ENCODE results near the gene ZNF804A. TPM values are rescaled to one million over a fixed set of nuclear protein-coding genes. Genes with fewer than 3 reads are reported as not detected.

Gene ZNF804A
- polyA plus RNA-seq, 6 donors from 2014 or later: 0.19 to 0.40 (median 0.30) TPM; not detected in 2

DNA sequence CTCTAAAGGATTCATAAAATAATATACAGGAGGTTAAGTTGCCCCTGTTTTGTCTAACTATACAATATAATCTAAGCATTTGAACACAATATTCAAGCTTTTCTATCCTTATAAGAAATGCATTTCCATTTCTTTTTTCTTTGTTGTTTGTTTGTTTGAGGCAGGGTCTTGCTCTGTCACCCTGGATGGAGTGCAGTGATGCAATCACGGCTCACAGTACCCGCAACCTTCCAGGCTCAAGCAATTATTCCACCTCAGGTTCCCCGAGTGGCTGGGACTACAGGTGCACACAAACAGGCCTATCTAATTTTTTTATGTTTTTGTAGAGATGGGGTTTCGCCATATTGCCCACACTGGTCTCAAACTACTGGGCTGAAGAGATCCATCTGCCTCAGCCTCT is 307.8 kb downstream of the ZNF804A start:
- Mint-ChIP-seq H3K4me3 (no peak overlapping the region), H3K9me3 (peaks cover 0 to 9% (median 1%) of the 10 kb centered on the region in 7 donors), H3K27me3 (no peaks in the 10 kb centered on the region), H3K27ac (no peak overlapping the region), H3K4me1 (no peaks in the 10 kb centered on the region), H3K36me3 (no peaks in the 10 kb centered on the region)
- no peak for DNase-seq
- no peak for ATAC-seq (ENCODE audit: low read depth in 2 of 2)

- Mint-ChIP-seq H3K4me1 (no peaks in the 10 kb centered on the region), H3K27ac (no peak overlapping the region)
Observed at GRCh38 chr2:184906709-184907108, 308.4 kb downstream of the ZNF804A start.

GRCh38 chr2:184908966-184909365 is 310.6 kb downstream of the ZNF804A start:
- no peaks in the 10 kb centered on the region for H3K36me3 Mint-ChIP-seq
- ATAC-seq (ENCODE audit: low read depth in 2 of 2): no peak
- H3K27ac Mint-ChIP-seq: no peak overlapping the region
- no peaks in the 10 kb centered on the region for H3K27me3 Mint-ChIP-seq
- H3K4me3 Mint-ChIP-seq: no peak overlapping the region
- H3K9me3 Mint-ChIP-seq: peaks cover 0 to 16% (median 5%) of the 10 kb centered on the region in 7 donors
- no peaks in the 10 kb centered on the region for H3K4me1 Mint-ChIP-seq
- no peak for DNase-seq

More at GRCh38 chr2:184906709-184907108, 308.4 kb downstream of the ZNF804A start:
- Mint-ChIP-seq H3K27me3 (no peaks in the 10 kb centered on the region), H3K36me3 (no peaks in the 10 kb centered on the region), H3K4me3 (no peak overlapping the region), H3K9me3 (peaks cover 0 to 12% (median 3%) of the 10 kb centered on the region in 7 donors)
- ATAC-seq (ENCODE audit: low read depth in 2 of 2) (no peak), DNase-seq (no peak)

DNA sequence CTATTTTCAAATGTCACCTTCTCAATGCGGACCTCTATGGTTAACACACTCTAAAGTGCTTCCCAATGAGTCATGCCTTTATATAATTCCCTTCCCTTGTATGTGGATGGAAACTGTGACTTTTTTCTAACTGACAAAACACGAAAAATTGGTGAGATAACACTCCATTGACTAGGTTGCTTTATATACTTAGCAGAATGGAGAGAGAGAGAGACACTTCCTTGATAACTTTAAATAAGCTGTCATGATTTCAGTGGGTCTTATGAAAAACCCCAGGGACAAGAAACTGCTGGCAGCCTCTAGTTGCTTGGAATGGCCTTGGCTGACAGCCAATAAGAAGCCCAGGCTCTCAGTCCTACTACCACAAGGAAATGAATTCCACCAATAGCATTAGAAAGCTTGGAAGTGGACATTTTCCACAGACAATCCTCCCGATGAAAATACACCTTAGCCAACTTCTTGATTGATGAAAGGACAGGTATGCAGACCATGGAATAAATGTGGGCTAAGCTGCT is 322.2 kb downstream of the ZNF804A start:
- Mint-ChIP-seq H3K9me3 (peaks cover 9 to 19% (median 10%) of the 10 kb centered on the region in 7 donors), H3K27ac (no peak overlapping the region), H3K27me3 (no peaks in the 10 kb centered on the region), H3K36me3 (no peaks in the 10 kb centered on the region), H3K4me3 (no peak overlapping the region), H3K4me1 (no peaks in the 10 kb centered on the region)
- no peak for ATAC-seq (ENCODE audit: low read depth in 2 of 2)
- no peak for DNase-seq

GRCh38 chr2:184921676-184922075 is 323.3 kb downstream of the ZNF804A start:
- Mint-ChIP-seq H3K4me1 (no peaks in the 10 kb centered on the region), H3K27me3 (no peaks in the 10 kb centered on the region), H3K9me3 (peaks cover 11 to 28% (median 16%) of the 10 kb centered on the region in 7 donors), H3K4me3 (no peak overlapping the region), H3K36me3 (peaks cover 0 to 5% of the 10 kb centered on the region in 2 donors), H3K27ac (no peak overlapping the region)
- DNase-seq (no peak), ATAC-seq (ENCODE audit: low read depth in 2 of 2) (no peak)

GRCh38 chr2:184923751-184924150 is 325.4 kb downstream of the ZNF804A start:
- H3K27me3 Mint-ChIP-seq: no peaks in the 10 kb centered on the region
- no peak overlapping the region for H3K27ac Mint-ChIP-seq
- DNase-seq: no peak
- H3K4me1 Mint-ChIP-seq: no peaks in the 10 kb centered on the region
- no peak overlapping the region for H3K4me3 Mint-ChIP-seq
- ATAC-seq (ENCODE audit: low read depth in 2 of 2): no peak
- peaks cover 14 to 41% (median 21%) of the 10 kb centered on the region in 7 donors for H3K9me3 Mint-ChIP-seq
- H3K36me3 Mint-ChIP-seq: peaks cover 0 to 7% of the 10 kb centered on the region in 2 donors

- no peaks in the 10 kb centered on the region for H3K27me3 Mint-ChIP-seq
- H3K4me1 Mint-ChIP-seq: no peaks in the 10 kb centered on the region
- H3K9me3 Mint-ChIP-seq: peaks cover 12 to 47% (median 18%) of the 10 kb centered on the region in 7 donors
- ATAC-seq (ENCODE audit: low read depth in 2 of 2) (no peak), DNase-seq (no peak)
- no peak overlapping the region for H3K27ac Mint-ChIP-seq
- no peak overlapping the region for H3K4me3 Mint-ChIP-seq
- H3K36me3 Mint-ChIP-seq: peaks cover 5 to 7% of the 10 kb centered on the region in 2 donors
Observed at GRCh38 chr2:184927040-184927439, 328.7 kb downstream of the ZNF804A start.

GRCh38 chr2:184936761-184937160 is 338.4 kb downstream of the ZNF804A start:
- ATAC-seq (ENCODE audit: low read depth in 2 of 2) (no peak), DNase-seq (no peak)
- Mint-ChIP-seq H3K4me1 (no peaks in the 10 kb centered on the region), H3K27ac (no peak overlapping the region), H3K9me3 (peaks cover 0 to 7% (median 5%) of the 10 kb centered on the region in 7 donors), H3K36me3 (peaks cover 0 to 4% of the 10 kb centered on the region in 2 donors), H3K27me3 (no peaks in the 10 kb centered on the region), H3K4me3 (no peak overlapping the region)

GRCh38 chr2:184938221-184938985 is 340.1 kb downstream of the ZNF804A start:
- DNase-seq (no peak), ATAC-seq (ENCODE audit: low read depth in 2 of 2) (no peak)
- H3K4me3 Mint-ChIP-seq: no peak overlapping the region
- no peaks in the 10 kb centered on the region for H3K4me1 Mint-ChIP-seq
- peaks cover 0 to 10% (median under 1%) of the 10 kb centered on the region in 7 donors for H3K9me3 Mint-ChIP-seq
- H3K27ac Mint-ChIP-seq: no peak overlapping the region
- no peaks in the 10 kb centered on the region for H3K27me3 Mint-ChIP-seq
- H3K36me3 Mint-ChIP-seq: no peaks in the 10 kb centered on the region

GRCh38 chr2:184945326-184945725 is 347.0 kb downstream of the ZNF804A start:
- H3K36me3 Mint-ChIP-seq: no peaks in the 10 kb centered on the region
- H3K27me3 Mint-ChIP-seq: no peaks in the 10 kb centered on the region
- ATAC-seq (ENCODE audit: low read depth in 2 of 2) (no peak), DNase-seq (no peak)
- H3K27ac Mint-ChIP-seq: no peak overlapping the region
- H3K4me3 Mint-ChIP-seq: no peak overlapping the region
- no peaks in the 10 kb centered on the region for H3K4me1 Mint-ChIP-seq
- H3K9me3 Mint-ChIP-seq: peaks cover 0 to 5% (median 2%) of the 10 kb centered on the region in 7 donors

GRCh38 chr2:184945824-184946223 is 347.5 kb downstream of the ZNF804A start:
- no peak overlapping the region for H3K4me3 Mint-ChIP-seq
- H3K36me3 Mint-ChIP-seq: no peaks in the 10 kb centered on the region
- H3K27me3 Mint-ChIP-seq: no peaks in the 10 kb centered on the region
- no peak for DNase-seq
- no peak overlapping the region for H3K27ac Mint-ChIP-seq
- no peaks in the 10 kb centered on the region for H3K4me1 Mint-ChIP-seq
- ATAC-seq (ENCODE audit: low read depth in 2 of 2): no peak
- peaks cover 0 to 5% (median 0%) of the 10 kb centered on the region in 7 donors for H3K9me3 Mint-ChIP-seq

- no peaks in the 10 kb centered on the region for H3K4me1 Mint-ChIP-seq
- H3K27ac Mint-ChIP-seq: no peak overlapping the region
- H3K4me3 Mint-ChIP-seq: no peak overlapping the region
- no peak for ATAC-seq (ENCODE audit: low read depth in 2 of 2)
- no peaks in the 10 kb centered on the region for H3K27me3 Mint-ChIP-seq
- DNase-seq: no peak
- H3K9me3 Mint-ChIP-seq: peaks cover 0 to 6% (median 0%) of the 10 kb centered on the region in 7 donors
- no peaks in the 10 kb centered on the region for H3K36me3 Mint-ChIP-seq
Observed at GRCh38 chr2:184956856-184957255, 358.5 kb downstream of the ZNF804A start.

DNA sequence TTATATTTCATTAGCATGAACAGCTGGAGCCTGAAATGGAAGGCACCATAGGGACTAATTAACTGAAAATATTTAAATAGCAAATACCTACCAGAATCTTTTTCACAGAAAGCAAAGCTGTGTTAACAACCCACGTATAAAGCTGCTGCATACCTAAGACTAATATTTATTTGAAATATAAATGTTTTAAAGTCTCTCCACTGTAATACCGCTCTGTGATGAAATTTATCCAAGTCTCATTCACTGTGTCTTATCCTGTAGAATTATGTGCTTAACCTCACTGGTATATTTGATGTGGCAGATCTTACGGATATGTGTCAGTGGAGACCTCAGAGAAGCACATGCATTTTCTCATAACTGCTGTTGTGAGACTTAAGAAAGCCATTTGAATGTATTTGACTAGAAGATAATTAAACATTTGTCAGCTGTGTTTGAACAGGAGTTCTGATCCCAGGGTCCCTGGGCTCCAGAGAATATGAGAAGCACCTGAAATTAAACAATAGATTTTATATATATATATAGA is 373.3 kb downstream of the ZNF804A start:
- ATAC-seq (ENCODE audit: low read depth in 2 of 2): no peak
- H3K27ac Mint-ChIP-seq: no peak overlapping the region
- no peaks in the 10 kb centered on the region for H3K27me3 Mint-ChIP-seq

More for the DNA sequence above, 373.3 kb downstream of the ZNF804A start:
- Mint-ChIP-seq H3K36me3 (no peaks in the 10 kb centered on the region), H3K4me3 (no peak overlapping the region), H3K9me3 (peaks cover 0 to 4% (median 0%) of the 10 kb centered on the region in 7 donors), H3K4me1 (no peaks in the 10 kb centered on the region)
- DNase-seq: no peak

Data from naive B cell (primary cell).